ENCODE results near the gene CYP27B1.

GRCh38 chr12:57781244-57781643, 14.4 kb upstream of the CYP27B1 start:
- TF ChIP-seq CTCF (IDR thresholded peaks at IDR 0.05; ENCODE audit: low read length) (no peak), EZH2 (optimal IDR thresholded peaks at IDR 0.05; ENCODE audit: low read depth, low read length) (no peak)
